Activated B cell treated with CpG ODN at 0.5 μM for 24 hours (primary cell): ENCODE measurements around the gene PAX2. TPM values are rescaled to one million over a fixed set of nuclear protein-coding genes. Genes with fewer than 3 reads are reported as not detected.

Source experiments
- ATAC-seq: fragments of 200-7000 bp; cut with Tn5 transposase; one replicate; pipeline ENCODE4 v1.10.0; 2021; ENCODE audit warnings: low read depth, mild to moderate bottlenecking, moderate library complexity
- CTCF ChIA-PET: fragments of 350-600 bp; sonication (Branson Sonifier 250); formaldehyde crosslinking; loops from one replicate; lab custom pipeline; 2021; ENCODE audit warnings: antibody characterized with exemption; lab: Charles Lee
- POLR2A ChIA-PET: fragments of 350-600 bp; sonication (Branson Sonifier 250); formaldehyde crosslinking; loops from one replicate; lab custom pipeline; 2021; ENCODE audit warnings: antibody characterized with exemption; lab: Charles Lee
- DNase-seq: peaks from one replicate; pipeline ENCODE4 v3.0.0; 2022
- H3K27ac Mint-ChIP-seq: one replicate; pipeline ENCODE4 v1.8.0; 2020; ENCODE audit warnings: mixed read lengths
- H3K27me3 Mint-ChIP-seq: one replicate; pipeline ENCODE4 v1.8.0; 2021; ENCODE audit warnings: mixed read lengths
- H3K36me3 Mint-ChIP-seq: one replicate; pipeline ENCODE4 v1.8.0; 2021; ENCODE audit warnings: low read depth, mixed read lengths
- H3K4me1 Mint-ChIP-seq: one replicate; pipeline ENCODE4 v1.8.0; 2021; ENCODE audit warnings: mixed read lengths
- H3K4me3 Mint-ChIP-seq: one replicate; pipeline ENCODE4 v1.8.0; 2020; ENCODE audit warnings: mild to moderate bottlenecking, mixed read lengths
- H3K9me3 Mint-ChIP-seq: one replicate; pipeline ENCODE4 v1.8.0; 2020; ENCODE audit warnings: mixed read lengths
- CTCF ChIP-seq: fragments of 200-600 bp; IDR thresholded peaks from one replicate; pipeline ENCODE4 v1.8.0; 2022; ENCODE audit warnings: antibody characterized with exemption, mild to moderate bottlenecking
- intact Hi-C: fragments of 100-400 bp; cut with micrococcal nuclease; formaldehyde crosslinking; loops from one replicate; pipeline ENCODE4 v1.15.1; 2024
- total RNA-seq: library from RNA; stranded (reverse); gene quantifications from 2 replicates; pipeline ENCODE4 v1.2.3, GENCODE V29; 2022

PAX2 gene
- total RNA-seq, 1 donor from 2014 or later: not detected

GRCh38 chr10:100732241-100732596 lies 13.2 kb upstream of the PAX2 start:
- peaks cover 75% of the 10 kb centered on the region for H3K27me3 Mint-ChIP-seq
- DNase-seq (no peak), ATAC-seq (no peak)
- no peak overlapping the region for H3K27ac Mint-ChIP-seq
- H3K9me3 Mint-ChIP-seq: no peaks in the 10 kb centered on the region
- H3K4me3 Mint-ChIP-seq: no peak overlapping the region
- H3K36me3 Mint-ChIP-seq: no peaks in the 10 kb centered on the region
- no peak for TF ChIP-seq CTCF
- peaks cover 32% of the 10 kb centered on the region for H3K4me1 Mint-ChIP-seq
- ChIA-PET POLR2A (interaction anchor here (0.5 kb wide), 1 partner anchor 189 kb away, joined by 4 read pairs; no protein-coding TSS in a partner anchor), CTCF (no interaction called here)
- intact Hi-C loops: loop anchor here (5.0 kb wide), 1 partner anchor 75 kb away; no protein-coding TSS in a partner anchor

GRCh38 chr10:100733329-100733728 lies 12.1 kb upstream of the PAX2 start:
- Mint-ChIP-seq H3K4me1 (peaks cover 39% of the 10 kb centered on the region), H3K36me3 (no peaks in the 10 kb centered on the region), H3K27ac (no peak overlapping the region), H3K27me3 (peaks cover 71% of the 10 kb centered on the region), H3K4me3 (no peak overlapping the region), H3K9me3 (no peaks in the 10 kb centered on the region)
- POLR2A ChIA-PET: no interaction called here
- CTCF ChIA-PET: no interaction called here
- no peak for TF ChIP-seq CTCF
- no peak for ATAC-seq
- DNase-seq: no peak
- intact Hi-C loops: loop anchor here (5.0 kb wide), 1 partner anchor 76 kb away; no protein-coding TSS in a partner anchor

GRCh38 chr10:100734295-100735086 lies 10.9 kb upstream of the PAX2 start:
- no peak for TF ChIP-seq CTCF
- no peak for DNase-seq
- no peak for ATAC-seq
- Mint-ChIP-seq H3K36me3 (no peaks in the 10 kb centered on the region), H3K27ac (no peak overlapping the region), H3K4me3 (no peak overlapping the region), H3K4me1 (peaks cover 32% of the 10 kb centered on the region), H3K9me3 (no peaks in the 10 kb centered on the region), H3K27me3 (peaks cover 68% of the 10 kb centered on the region)
- POLR2A ChIA-PET: interaction anchor here (0.7 kb wide), 1 partner anchor 427 kb away, joined by 14 read pairs; no protein-coding TSS in a partner anchor
- intact Hi-C loops: loop anchor here (5.0 kb wide), 1 partner anchor 77 kb away; no protein-coding TSS in a partner anchor
- CTCF ChIA-PET: no interaction called here

GRCh38 chr10:100735087-100735336 lies 10.4 kb upstream of the PAX2 start:
- H3K4me3 Mint-ChIP-seq: no peak overlapping the region
- DNase-seq (no peak), ATAC-seq (no peak)
- ChIA-PET CTCF (no interaction called here), POLR2A (interaction anchor here (0.7 kb wide), 1 partner anchor 427 kb away, joined by 14 read pairs; no protein-coding TSS in a partner anchor)
- no peak overlapping the region for H3K27ac Mint-ChIP-seq
- peaks cover 31% of the 10 kb centered on the region for H3K4me1 Mint-ChIP-seq
- H3K27me3 Mint-ChIP-seq: peaks cover 71% of the 10 kb centered on the region
- intact Hi-C loops: no loop called here
- no peak for TF ChIP-seq CTCF
- no peaks in the 10 kb centered on the region for H3K9me3 Mint-ChIP-seq
- no peaks in the 10 kb centered on the region for H3K36me3 Mint-ChIP-seq

- ChIA-PET POLR2A (interaction anchor here (0.6 to 0.7 kb wide), 2 partner anchors 57 to 426 kb away, joined by 7 to 14 read pairs; no protein-coding TSS in a partner anchor), CTCF (no interaction called here)
- H3K4me1 Mint-ChIP-seq: peaks cover 26% of the 10 kb centered on the region
- TF ChIP-seq CTCF: no peak
- H3K27ac Mint-ChIP-seq: no peak overlapping the region
- peaks cover 72% of the 10 kb centered on the region for H3K27me3 Mint-ChIP-seq
- no peak overlapping the region for H3K4me3 Mint-ChIP-seq
- H3K9me3 Mint-ChIP-seq: no peaks in the 10 kb centered on the region
- intact Hi-C loops: no loop called here
- ATAC-seq (no peak), DNase-seq (no peak)
- H3K36me3 Mint-ChIP-seq: no peaks in the 10 kb centered on the region
Measured at GRCh38 chr10:100735337-100736143, 9.8 kb upstream of the PAX2 start.
